Measurements from ENCODE around the gene SGMS1. TPM values are rescaled to one million over a fixed set of nuclear protein-coding genes. Genes with fewer than 3 reads are reported as not detected.
A peak's percentile ranks its signal among the peaks of the same experiment; 100 is the strongest.

Gene SGMS1
- total and polyA plus RNA-seq, 2 experiments from 2014 or later: 15.0 to 34.7 TPM

- Histone ChIP-seq H4K20me1 (replicated peaks; ENCODE audit: insufficient read depth) (no peaks in the 10 kb centered on the region), H3K27me3 (ENCODE audit: insufficient read depth) (no peaks in the 10 kb centered on the region), H3K9me2 (ENCODE audit: insufficient read depth) (no peaks in the 10 kb centered on the region), H3K27ac (ENCODE audit: low read depth) (no peak overlapping the region), H2AFZ (no peak overlapping the region), H3K4me2 (no peak overlapping the region), H3K4me1 (ENCODE audit: insufficient read depth) (peaks cover 50% of the 10 kb centered on the region), H3K4me3 (no peak overlapping the region), H3K36me3 (ENCODE audit: insufficient read depth) (no peaks in the 10 kb centered on the region), H3K79me2 (replicated peaks; ENCODE audit: insufficient read depth) (peaks cover 63% of the 10 kb centered on the region), H3F3A (replicated peaks; ENCODE audit: low read depth) (no peaks in the 10 kb centered on the region; the same call in 1 of the 2 replicates)
- ATAC-seq (peak; percentile 82), DNase-seq (ENCODE audit: low spot score) (peak; percentile 44)
- Mint-ChIP-seq H3K4me3 (no peak overlapping the region), H3K36me3 (ENCODE audit: low read depth) (0 out of 3 replicates have a peak, but pooled peaks cover under 1% of the 10 kb centered on the region), H3K9me3 (no peaks in the 10 kb centered on the region), H3K27me3 (ENCODE audit: insufficient read depth, low read depth, poor library complexity) (peaks cover 2% of the 10 kb centered on the region), H3K27ac (no peak overlapping the region), H3K4me1 (peaks cover 58% of the 10 kb centered on the region)
- peak; percentile 64; the same call in 1 of the 2 replicates for TF ChIP-seq ZNF462 (CRISPR knock-in tag; IDR thresholded peaks at IDR 0.05)
- TF ChIP-seq REST (IDR thresholded peaks at IDR 0.05; ENCODE audit: unreplicated experiment): no peak
Measured at GRCh38 chr10:50554376-50554994, 69.3 kb downstream of the SGMS1 start.
